Pulmonary artery endothelial cell (primary cell): Measurements from ENCODE around the gene INPP4A. TPM values are rescaled to one million over a fixed set of nuclear protein-coding genes. Genes with fewer than 3 reads are reported as not detected.

Experiments
- DNase-seq: peaks from one replicate; pipeline ENCODE4 v3.0.0-alpha.2; 2011; ENCODE audit warnings: low read depth, low spot score
- total RNA-seq: library from RNA; depleted of rRNA; stranded (reverse); fragments of >200 nt; gene quantifications from 2 replicates; pipeline ENCODE4 v1.2.3, GENCODE V29; 2014

INPP4A gene
- total RNA-seq, 1 donor from 2014 or later: 38.7 TPM

- DNase-seq: no peak
Measured at GRCh38 chr2:98514096-98514639, 69.5 kb downstream of the INPP4A start.

DNA sequence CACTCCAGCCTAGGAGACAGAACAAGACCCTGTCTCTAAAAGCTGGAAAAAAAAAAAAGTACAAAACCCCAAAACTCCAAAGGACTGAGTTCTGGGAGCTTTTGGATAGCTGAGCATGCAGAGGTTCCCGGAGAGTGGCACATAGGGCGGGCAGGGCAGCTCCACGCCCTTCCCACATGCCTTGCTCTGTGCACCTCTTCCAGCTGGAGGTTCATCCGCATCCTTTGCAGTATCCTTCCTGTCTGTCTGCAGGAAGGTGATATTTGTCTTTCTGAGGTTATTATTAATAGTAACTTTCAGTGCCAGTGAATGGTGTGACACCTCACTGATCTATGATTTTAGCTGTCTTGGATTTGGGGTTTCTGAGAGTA, 70.2 kb downstream of the INPP4A start:
- no peak for DNase-seq

DNA sequence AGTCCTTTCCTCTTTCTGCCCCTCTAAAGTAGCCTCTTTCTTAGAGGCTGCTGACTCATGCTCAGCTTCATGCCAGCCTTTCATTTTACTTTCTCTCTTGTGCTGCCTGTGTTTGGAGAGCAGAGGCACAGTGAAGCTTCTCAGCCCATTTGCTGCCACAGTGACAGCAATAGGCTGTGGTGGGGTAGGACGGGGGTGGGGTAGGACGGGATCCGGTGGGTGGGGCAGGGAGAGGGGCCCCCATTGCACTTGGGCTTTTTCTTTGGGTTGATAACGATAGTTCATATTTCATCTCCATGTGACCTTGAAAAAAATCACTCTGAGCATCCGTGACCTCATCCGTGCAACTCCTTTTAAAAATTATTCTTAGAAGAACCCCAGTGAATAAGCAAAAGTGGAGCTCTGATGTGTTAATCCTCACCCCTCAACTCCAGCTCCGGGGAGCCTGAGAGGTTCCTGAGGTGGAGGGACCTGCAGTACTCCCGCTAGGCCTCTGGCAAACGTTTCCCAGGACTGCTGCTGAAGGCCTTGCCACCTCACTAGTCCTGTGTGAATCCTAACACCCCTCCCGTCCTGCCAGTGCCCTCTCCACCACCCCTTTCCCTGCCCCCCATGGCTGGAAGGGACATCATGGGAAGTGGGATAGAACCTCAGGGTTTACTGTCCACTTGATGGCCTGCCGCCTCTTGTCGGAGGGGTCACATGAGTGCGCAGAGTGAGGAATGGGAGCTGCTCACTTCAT, 70.8 kb downstream of the INPP4A start:
- no peak for DNase-seq

DNA sequence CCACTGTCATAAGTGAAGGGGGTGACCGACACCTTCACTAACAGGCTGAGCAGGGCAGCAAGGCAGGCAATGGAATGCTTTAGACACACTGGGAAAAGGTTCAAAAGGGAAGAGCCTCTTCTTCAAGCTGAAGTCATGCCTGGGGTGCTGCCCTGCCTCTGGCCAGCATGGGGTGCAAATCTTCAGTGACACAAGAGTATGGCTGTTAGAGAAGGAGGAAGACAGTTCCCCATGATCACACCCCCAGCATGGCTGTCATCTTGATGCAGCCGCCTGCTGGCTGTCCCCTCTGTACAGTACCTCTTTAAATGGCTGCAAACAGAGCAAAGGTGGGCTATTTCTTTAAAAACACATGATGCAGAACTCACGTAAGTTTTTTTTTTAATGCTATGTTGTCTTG, 71.9 kb downstream of the INPP4A start:
- DNase-seq: no peak

GRCh38 chr2:98517636-98518035, 73.0 kb downstream of the INPP4A start:
- DNase-seq: no peak

GRCh38 chr2:98518101-98518500, 73.4 kb downstream of the INPP4A start:
- no peak for DNase-seq

GRCh38 chr2:98519156-98519555, 74.5 kb downstream of the INPP4A start:
- no peak for DNase-seq

GRCh38 chr2:98519851-98520250, 75.2 kb downstream of the INPP4A start:
- DNase-seq: no peak

GRCh38 chr2:98520806-98521205, 76.1 kb downstream of the INPP4A start:
- DNase-seq: no peak

- DNase-seq: no peak
Measured at GRCh38 chr2:98521266-98521665, 76.6 kb downstream of the INPP4A start.

DNA sequence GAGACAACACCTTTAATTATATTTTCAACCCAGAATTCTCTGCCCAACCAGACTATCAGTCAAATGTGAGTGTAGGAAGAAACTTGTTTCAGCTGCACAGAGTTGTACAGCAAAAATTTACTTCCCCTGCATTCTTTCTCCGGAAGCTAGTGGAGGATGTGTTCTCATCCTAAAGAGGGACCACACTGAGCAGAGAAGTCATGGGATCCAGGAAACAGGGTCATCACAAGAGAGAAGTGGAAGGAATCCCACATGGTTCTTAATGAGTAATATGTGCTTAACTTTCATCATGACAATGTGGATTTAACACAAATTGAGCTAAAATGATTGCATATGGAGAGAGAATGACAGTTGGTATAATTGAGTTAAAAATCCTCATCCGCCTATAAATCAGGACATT, 78.2 kb downstream of the INPP4A start:
- DNase-seq: peak; percentile 68

GRCh38 chr2:98524168-98524567, 79.5 kb downstream of the INPP4A start:
- DNase-seq: no peak

DNA sequence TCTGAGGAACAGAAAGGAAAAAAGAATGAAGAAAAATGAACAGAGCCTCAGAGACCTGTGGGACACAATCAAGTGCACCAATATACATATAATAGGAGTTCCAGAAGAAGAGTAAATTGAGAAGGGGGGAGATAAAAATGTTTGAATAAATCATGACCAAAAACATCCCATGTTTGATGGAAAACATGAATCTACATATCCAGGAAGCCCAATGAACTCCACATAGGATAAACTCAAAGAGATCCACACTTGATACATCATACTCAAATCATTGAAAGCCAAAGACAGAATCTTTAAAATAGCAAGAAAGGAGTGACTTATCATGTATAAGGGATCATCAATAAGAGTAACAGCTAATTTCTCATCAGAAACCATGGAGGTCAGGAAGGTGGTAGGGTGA, 83.7 kb downstream of the INPP4A start:
- no peak for DNase-seq

DNA sequence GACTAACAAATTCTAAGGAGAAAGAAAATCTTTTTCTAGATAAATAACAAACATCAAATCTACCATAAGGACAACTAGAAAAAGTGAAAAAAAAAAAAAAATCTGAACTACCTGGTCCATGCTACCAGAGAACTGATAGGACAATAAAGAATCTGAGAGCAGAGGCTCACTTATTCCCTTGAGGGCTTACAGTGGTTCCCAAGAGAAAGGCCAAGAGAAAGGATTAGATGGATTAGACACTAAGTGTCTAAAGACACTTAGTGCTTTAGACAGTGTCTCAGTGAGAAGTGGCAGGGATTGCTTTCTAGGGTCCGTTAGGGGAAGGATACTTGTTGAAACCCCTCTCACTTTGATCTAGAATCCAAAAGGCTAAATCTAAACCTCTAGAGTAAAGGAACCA, 85.5 kb downstream of the INPP4A start:
- no peak for DNase-seq

DNA sequence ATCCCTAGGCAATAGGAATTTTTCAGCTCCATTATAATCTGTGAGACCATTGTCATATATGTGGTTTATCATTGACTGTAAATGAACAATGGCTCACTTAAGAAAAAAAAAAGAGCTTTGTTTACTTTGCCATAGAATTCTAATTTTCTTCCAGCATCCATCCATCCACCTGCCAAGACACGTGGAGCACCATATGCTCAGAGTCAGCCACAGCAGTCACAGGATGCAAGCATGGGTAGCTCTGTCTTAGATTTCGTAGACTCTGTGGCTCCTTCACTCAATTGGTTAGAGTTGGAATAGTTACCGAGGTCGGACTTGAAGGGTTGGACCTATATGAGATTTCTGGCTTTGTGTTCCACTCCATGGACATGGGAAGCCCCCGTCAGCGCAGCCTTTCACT, 88.1 kb downstream of the INPP4A start:
- DNase-seq: no peak

- no peak for DNase-seq
Measured at GRCh38 chr2:98533547-98533946, 88.9 kb downstream of the INPP4A start.

DNA sequence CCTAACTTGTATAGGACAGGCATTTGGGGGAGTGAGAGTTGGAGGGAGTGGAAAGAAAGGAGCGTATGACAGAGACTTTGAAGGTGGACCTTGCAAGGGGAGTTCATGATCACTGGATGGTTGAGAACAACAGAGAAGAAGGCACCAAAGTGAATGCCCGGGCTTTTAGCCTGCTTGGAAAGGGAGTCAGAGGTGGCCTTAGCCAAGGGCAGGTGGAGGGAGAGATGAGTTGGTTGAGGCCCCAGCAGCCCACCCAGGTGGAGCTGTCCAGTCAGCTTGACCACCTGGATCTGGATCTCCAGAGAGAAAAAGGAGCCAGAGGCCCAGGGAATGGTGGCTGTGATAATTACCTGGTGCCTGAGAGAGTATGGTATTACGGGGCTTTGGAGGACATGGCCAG, 90.1 kb downstream of the INPP4A start:
- DNase-seq: no peak

DNA sequence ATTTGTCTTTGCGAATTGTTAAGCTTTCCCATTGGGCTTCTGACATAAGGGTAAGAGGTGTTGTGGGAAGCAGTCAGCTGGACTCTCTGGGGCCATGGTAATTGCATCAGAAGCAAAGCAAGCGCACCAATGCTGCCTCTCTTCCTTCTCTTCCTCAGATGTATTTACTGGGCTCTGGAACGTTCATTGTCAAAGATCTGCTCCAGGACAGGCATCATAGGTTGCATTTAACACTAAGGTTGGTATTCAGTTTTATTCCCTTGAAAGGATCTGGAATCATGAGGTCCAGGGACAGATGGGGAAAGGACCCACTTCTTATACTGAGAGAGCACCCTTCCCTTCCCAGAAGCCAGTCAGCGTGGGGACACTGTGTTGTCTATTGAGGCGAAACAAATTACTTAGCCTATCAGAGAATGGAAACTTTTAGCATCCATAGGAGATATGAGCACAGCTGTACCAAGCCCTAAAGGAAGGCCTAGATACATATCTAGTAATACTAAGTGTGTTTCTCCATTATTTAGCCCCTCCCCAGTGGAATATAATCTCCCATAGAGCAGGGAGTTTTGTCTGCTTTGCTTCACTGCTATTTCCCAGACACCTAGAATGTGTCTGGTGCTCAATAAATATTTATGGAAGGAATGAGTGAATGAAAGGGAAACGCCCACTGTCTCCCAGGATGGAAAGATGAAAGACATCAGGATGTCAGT, 91.5 kb downstream of the INPP4A start:
- no peak for DNase-seq

DNA sequence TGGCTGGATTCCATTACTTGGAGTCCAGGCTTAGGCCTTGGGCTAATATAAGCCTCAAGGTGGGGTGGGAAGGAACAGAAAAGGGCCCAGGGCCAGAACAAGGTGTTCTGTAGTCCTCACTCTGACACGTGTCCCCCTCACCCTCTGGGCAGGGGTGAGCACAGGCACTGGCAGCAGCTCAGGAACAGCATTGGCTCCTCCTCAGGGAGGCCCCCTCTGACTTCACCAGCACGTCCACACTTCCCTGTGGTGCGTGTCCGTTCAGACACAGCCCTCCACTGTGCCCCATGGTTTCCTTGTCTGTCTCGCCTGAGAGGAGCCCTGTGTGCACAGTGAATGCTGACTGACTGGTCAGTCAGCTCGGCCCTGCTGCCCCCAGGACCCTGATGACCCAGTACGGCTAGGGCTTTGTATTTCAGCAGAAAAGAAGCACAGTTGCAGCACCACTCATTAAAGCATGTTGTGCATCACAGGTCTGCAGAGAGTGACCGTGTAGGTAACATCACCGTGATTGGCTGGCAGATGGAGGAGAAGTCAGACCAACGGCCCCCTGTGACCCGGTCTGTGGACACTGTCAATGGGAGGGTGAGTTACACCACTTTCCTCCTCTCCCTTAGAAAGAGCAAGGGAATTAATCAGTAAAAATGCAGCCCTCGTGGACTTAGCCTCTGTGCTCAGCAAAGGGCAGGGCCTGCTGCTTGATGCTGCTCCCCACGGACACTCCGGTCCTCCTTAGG, 92.9 kb downstream of the INPP4A start:
- no peak for DNase-seq

DNA sequence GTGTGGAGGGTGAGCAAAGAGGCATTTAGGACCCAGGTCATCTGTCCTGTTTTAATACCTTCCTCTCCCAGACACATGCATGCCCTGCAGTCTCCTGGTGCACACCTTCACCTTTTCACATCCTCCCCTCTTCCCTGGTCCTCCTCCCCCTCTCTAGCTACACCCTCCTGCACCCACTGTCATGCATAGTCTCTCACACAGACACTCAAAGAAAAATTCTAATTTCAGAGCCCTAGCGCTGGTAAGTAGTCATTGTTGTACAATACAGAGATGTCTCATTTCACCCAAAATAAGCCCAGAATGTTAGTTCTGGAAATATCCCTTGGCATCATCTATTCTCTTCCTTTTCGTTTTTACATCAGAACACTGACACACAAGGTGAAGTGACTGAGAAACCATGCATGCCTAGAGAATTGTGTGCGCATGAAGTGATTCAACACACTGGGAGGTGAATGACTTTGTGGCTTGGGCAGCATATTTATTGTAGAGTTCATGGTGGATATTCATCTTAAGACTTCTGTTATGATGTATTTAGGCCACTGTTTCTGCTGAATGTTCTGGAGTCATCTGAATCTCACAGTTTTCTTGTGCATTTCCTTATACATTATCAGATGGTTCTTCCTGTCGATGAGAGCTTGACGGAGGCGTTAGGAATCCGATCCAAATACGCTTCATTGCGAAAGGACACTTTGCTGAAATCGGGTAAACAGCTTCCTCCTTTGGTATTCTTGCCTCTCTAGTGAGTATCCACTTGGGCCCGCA, 93.8 kb downstream of the INPP4A start:
- no peak for DNase-seq

GRCh38 chr2:98539056-98539735, 94.5 kb downstream of the INPP4A start:
- no peak for DNase-seq
